Measurements from ENCODE around the gene TGM2. TPM values are rescaled to one million over a fixed set of nuclear protein-coding genes. Genes with fewer than 3 reads are reported as not detected.

TGM2 gene
- total and polyA plus RNA-seq, 12 donors: 13.4 to 262 (median 98.3) TPM

DNA sequence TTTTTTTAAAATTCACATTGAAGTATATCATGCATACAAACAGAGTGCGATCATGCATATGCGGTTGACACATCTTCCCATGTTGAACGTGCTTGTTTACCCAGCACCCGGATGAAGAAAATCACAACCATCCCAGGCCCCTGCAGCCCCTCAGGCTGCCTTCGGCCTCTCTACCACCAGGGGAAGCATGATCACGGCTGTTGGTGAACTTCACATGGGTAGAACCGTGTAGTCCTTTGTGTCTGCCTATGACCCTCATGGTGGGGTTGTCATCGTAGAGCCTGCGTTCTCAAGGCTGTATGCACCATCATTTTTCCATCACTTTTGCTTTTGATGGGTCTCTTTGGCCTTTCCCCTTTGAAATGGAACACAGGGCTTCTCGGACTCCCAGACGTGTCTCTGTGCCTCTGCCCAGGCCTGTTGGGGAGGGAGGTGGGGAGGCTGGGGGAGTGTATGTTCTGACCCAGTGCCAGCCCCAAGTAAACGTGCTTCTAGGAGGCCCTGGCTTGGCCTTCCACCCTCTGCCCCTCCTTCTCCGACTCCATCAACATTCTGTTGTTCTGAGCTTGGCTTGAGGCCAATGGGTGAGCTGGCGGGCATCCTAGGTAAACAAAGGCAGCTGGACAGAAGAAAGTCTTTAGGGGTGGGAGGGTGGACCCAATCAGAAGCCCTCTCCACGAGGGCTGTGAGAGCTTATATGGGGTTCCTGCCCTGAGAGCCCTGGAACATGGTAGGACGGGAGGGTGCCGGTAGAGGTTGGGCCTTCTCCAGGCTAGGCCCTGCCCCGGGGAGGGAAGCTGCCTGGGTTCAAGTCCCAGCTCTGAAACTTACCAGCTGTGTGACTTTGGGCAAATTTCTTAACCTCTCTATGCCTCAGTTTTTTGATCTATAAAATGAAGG is 39.7 kb downstream of the TGM2 start:
- DNase-seq: peak; percentile 13 to 80 (median 54)
- TF ChIP-seq, protein P1, sequence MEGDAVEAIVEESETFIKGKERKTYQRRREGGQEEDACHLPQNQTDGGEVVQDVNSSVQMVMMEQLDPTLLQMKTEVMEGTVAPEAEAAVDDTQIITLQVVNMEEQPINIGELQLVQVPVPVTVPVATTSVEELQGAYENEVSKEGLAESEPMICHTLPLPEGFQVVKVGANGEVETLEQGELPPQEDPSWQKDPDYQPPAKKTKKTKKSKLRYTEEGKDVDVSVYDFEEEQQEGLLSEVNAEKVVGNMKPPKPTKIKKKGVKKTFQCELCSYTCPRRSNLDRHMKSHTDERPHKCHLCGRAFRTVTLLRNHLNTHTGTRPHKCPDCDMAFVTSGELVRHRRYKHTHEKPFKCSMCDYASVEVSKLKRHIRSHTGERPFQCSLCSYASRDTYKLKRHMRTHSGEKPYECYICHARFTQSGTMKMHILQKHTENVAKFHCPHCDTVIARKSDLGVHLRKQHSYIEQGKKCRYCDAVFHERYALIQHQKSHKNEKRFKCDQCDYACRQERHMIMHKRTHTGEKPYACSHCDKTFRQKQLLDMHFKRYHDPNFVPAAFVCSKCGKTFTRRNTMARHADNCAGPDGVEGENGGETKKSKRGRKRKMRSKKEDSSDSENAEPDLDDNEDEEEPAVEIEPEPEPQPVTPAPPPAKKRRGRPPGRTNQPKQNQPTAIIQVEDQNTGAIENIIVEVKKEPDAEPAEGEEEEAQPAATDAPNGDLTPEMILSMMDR (IDR thresholded peaks at IDR 0.05): peak in 1 of 6 experiments; percentile 31
- no peak for TF ChIP-seq POLR2A (IDR thresholded peaks at IDR 0.05)
- Histone ChIP-seq H3K27ac (peak overlapping the region in 2 of 5 donors; percentile 77 to 83), H3K9me3 (replicated peaks in 1 of 3) (no peaks in the 10 kb centered on the region), H3K36me3 (replicated peaks in 1 of 2) (no peaks in the 10 kb centered on the region), H3K27me3 (no peaks in the 10 kb centered on the region), H3K4me3 (no peak overlapping the region), H3K4me1 (replicated peaks in 1 of 2) (peaks cover 9 to 27% of the 10 kb centered on the region in 2 donors)
- WGBS, 4 donors: 61 to 70% (median 67%) methylated on average over 17 to 18 of the region's 18 CpGs
- intact Hi-C loops (cut with DNase I): no loop called here

DNA sequence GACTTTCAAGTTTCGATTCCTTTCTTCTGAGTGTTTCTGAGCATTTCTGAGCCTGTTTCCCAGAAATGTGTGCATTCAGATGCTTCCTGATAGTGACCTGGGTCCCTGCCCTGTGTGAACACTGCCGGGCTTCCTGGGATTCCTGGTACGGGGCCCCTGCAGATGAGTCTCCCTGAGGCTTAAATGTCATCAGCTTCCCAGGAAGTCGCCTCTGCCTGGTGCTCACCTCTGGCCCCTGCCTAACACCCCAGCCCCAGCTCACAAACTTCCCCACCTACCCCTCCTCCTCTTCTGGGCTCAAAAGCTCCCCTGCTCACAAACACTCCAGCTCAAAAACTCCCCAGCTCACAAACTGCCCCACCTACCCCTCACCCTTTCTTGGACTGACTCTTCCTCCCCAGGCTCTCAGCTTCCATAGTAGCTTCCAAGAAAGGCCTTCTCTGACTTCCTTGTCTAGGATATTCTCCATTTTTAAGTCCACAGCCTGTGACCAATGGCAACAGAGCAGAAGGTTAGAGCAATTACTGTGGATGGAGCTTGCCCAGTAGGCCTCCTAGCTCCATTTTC is 42.0 kb downstream of the TGM2 start:
- no peak overlapping the region for H3K4me3 ChIP-seq
- H3K9me3 ChIP-seq (replicated peaks in 1 of 3): no peaks in the 10 kb centered on the region
- peak overlapping the region in 3 of 5 donors; percentile 33 to 80 (median 73) for H3K27ac ChIP-seq
- WGBS, 4 donors: 9 to 28% (median 21%) methylated on average over 4 of the region's 4 CpGs
- TF ChIP-seq, protein P1 (IDR thresholded peaks at IDR 0.05): no peak
- TF ChIP-seq POLR2A (IDR thresholded peaks at IDR 0.05): no peak
- peaks cover 9 to 27% of the 10 kb centered on the region in 2 donors for H3K4me1 ChIP-seq (replicated peaks in 1 of 2)
- DNase-seq: peak in 6 of 7 donors; percentile 11 to 81 (median 62)
- no peaks in the 10 kb centered on the region for H3K27me3 ChIP-seq
- intact Hi-C loops (cut with DNase I): no loop called here
- no peaks in the 10 kb centered on the region for H3K36me3 ChIP-seq (replicated peaks in 1 of 2)

- TF ChIP-seq, protein P1 (IDR thresholded peaks at IDR 0.05): no peak
- no peak for TF ChIP-seq POLR2A (IDR thresholded peaks at IDR 0.05)
- Histone ChIP-seq H3K27ac (no peak overlapping the region), H3K4me3 (no peak overlapping the region), H3K4me1 (replicated peaks in 1 of 2) (peaks cover 9 to 21% of the 10 kb centered on the region in 2 donors), H3K27me3 (no peaks in the 10 kb centered on the region), H3K9me3 (replicated peaks in 1 of 3) (no peaks in the 10 kb centered on the region), H3K36me3 (replicated peaks in 1 of 2) (no peaks in the 10 kb centered on the region)
- DNase-seq: peak in 2 of 7 donors; percentile 4 to 16
- intact Hi-C loops (cut with DNase I): no loop called here
- WGBS, 4 donors: 76 to 95% (median 88%) methylated on average over 4 of the region's 4 CpGs
These were observed 43.3 kb downstream of the TGM2 start for GRCh38 chr20:38121741-38122140.

DNA sequence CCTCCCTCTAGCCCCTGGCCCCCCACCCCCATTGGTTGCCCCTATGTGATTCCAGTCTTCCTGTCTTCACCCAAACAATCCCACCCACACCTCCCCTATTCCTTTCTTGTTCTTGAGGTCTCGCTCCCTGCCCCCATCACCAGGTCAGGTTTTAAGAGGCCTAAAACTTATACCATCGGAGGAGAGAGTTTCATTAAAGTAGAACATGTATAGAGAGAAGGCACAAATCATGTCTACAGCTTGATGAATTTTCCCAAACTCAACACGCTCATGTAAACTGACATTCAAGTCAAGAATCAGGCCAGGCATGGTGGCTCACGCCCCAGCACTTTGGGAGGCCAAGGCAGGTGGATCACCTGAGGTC is 44.5 kb downstream of the TGM2 start:
- intact Hi-C loops (cut with DNase I): no loop called here
- no peak overlapping the region for H3K27ac ChIP-seq
- no peaks in the 10 kb centered on the region for H3K9me3 ChIP-seq (replicated peaks in 1 of 3)
- peaks cover 9 to 11% of the 10 kb centered on the region in 2 donors for H3K4me1 ChIP-seq (replicated peaks in 1 of 2)
- no peak for DNase-seq
- 95 to 99% (median 96%) methylated on average over 4 of the region's 4 CpGs for WGBS, 4 donors
- no peak overlapping the region for H3K4me3 ChIP-seq
- no peaks in the 10 kb centered on the region for H3K36me3 ChIP-seq (replicated peaks in 1 of 2)
- TF ChIP-seq, protein P1 (IDR thresholded peaks at IDR 0.05): no peak
- no peaks in the 10 kb centered on the region for H3K27me3 ChIP-seq
